Progenitor cell of endocrine pancreas (in vitro differentiated cells): ENCODE data around the gene ZKSCAN5. TPM values are rescaled to one million over a fixed set of nuclear protein-coding genes. Genes with fewer than 3 reads are reported as not detected.
A peak's percentile ranks its signal among the peaks of the same experiment; 100 is the strongest.
"Not testable (repeated sequence)": the region's sequence is repeated elsewhere in the genome, so short reads cannot be mapped to it uniquely, and the experiment has no call there.

ENCODE experiments used
- DNase-seq: peaks from one replicate; pipeline ENCODE4 v3.0.0; 2021; ENCODE audit warnings: low spot score; ENCODE audit not compliant: unreplicated experiment
- H3K27ac Mint-ChIP-seq: 2 replicates; pipeline ENCODE4 v1.8.0; 2021; ENCODE audit warnings: mild to moderate bottlenecking, moderate library complexity, mixed read lengths
- H3K27me3 Mint-ChIP-seq: 2 replicates; pipeline ENCODE4 v1.8.0; 2021; ENCODE audit warnings: mixed read lengths
- H3K36me3 Mint-ChIP-seq: 2 replicates; pipeline ENCODE4 v1.8.0; 2022; ENCODE audit warnings: mixed read lengths; ENCODE audit not compliant: insufficient read depth
- H3K4me1 Mint-ChIP-seq: 2 replicates; pipeline ENCODE4 v1.8.0; 2021; ENCODE audit warnings: low read depth, mixed read lengths
- H3K4me3 Mint-ChIP-seq: 2 replicates; pipeline ENCODE4 v1.8.0; 2021; ENCODE audit warnings: low read depth, mild to moderate bottlenecking, moderate library complexity, mixed read lengths
- H3K9me3 Mint-ChIP-seq: 2 replicates; pipeline ENCODE4 v1.8.0; 2021; ENCODE audit warnings: low read depth, mixed read lengths
- CTCF ChIP-seq: fragments of 200-600 bp; sonication (generic); IDR thresholded peaks from one replicate; pipeline ENCODE4 v1.5.0; 2021; ENCODE audit warnings: antibody characterized with exemption, mild to moderate bottlenecking; ENCODE audit not compliant: unreplicated experiment
- total RNA-seq: library from RNA; stranded (reverse); gene quantifications from 2 replicates; pipeline ENCODE4 v1.2.1, GENCODE V29; 2021

ZKSCAN5 gene
- total RNA-seq, 1 donor from 2014 or later = 15.2 TPM

GRCh38 chr7:99498546-99498944 is 5.9 kb upstream of the ZKSCAN5 start:
- H3K4me3 Mint-ChIP-seq = peak overlapping the region; percentile 92
- no peak for DNase-seq
- H3K9me3 Mint-ChIP-seq = peaks cover 9% of the 10 kb centered on the region
- TF ChIP-seq CTCF = no peak
- H3K36me3 Mint-ChIP-seq = peaks cover 30% of the 10 kb centered on the region
- peak overlapping the region; percentile 65 for H3K27ac Mint-ChIP-seq
- H3K27me3 Mint-ChIP-seq = no peaks in the 10 kb centered on the region
- H3K4me1 Mint-ChIP-seq = peaks cover 17% of the 10 kb centered on the region

- no peak for TF ChIP-seq CTCF
- H3K4me3 Mint-ChIP-seq = peak overlapping the region; percentile 92
- H3K9me3 Mint-ChIP-seq = peaks cover under 1% of the 10 kb centered on the region
- DNase-seq = no peak
- H3K27me3 Mint-ChIP-seq = no peaks in the 10 kb centered on the region
- peaks cover 17% of the 10 kb centered on the region for H3K4me1 Mint-ChIP-seq
- H3K36me3 Mint-ChIP-seq = peaks cover 22% of the 10 kb centered on the region
- peak overlapping the region; percentile 98 for H3K27ac Mint-ChIP-seq
Observed at GRCh38 chr7:99499371-99499720, 5.1 kb upstream of the ZKSCAN5 start.

GRCh38 chr7:99499721-99500636 is 4.5 kb upstream of the ZKSCAN5 start, which contains the start of gene ZNF394:
TSS of gene ZNF394 (minus strand) at chr7:99500281. CDS start at chr7:99500093, 188 bp downstream.
- TF ChIP-seq CTCF = no peak
- peaks cover 17% of the 10 kb centered on the region for H3K4me1 Mint-ChIP-seq
- H3K27ac Mint-ChIP-seq = peak within 1 kb of the TSS; percentile 98
- H3K4me3 Mint-ChIP-seq = peak within 1 kb of the TSS; percentile 92
- H3K36me3 Mint-ChIP-seq = peaks cover 16% of the 10 kb centered on the region
- no peaks in the 10 kb centered on the region for H3K27me3 Mint-ChIP-seq
- no peaks in the 10 kb centered on the region for H3K9me3 Mint-ChIP-seq
- peak; percentile 68 for DNase-seq

- Mint-ChIP-seq H3K4me3 (peak overlapping the region; percentile 92), H3K4me1 (peaks cover 22% of the 10 kb centered on the region), H3K9me3 (no peaks in the 10 kb centered on the region), H3K36me3 (peaks cover 14% of the 10 kb centered on the region), H3K27me3 (no peaks in the 10 kb centered on the region), H3K27ac (peak overlapping the region; percentile 98)
- DNase-seq = no peak
- no peak for TF ChIP-seq CTCF
Observed at GRCh38 chr7:99500637-99501009, 3.8 kb upstream of the ZKSCAN5 start.

- H3K9me3 Mint-ChIP-seq, DNase-seq, H3K27me3 Mint-ChIP-seq, H3K27ac Mint-ChIP-seq: not testable (repeated sequence)
- H3K4me1 Mint-ChIP-seq = peaks cover 28% of the 10 kb centered on the region
- H3K36me3 Mint-ChIP-seq = peaks cover 11% of the 10 kb centered on the region
- peak overlapping the region; percentile 92 for H3K4me3 Mint-ChIP-seq
Observed at GRCh38 chr7:99501236-99501635, 3.2 kb upstream of the ZKSCAN5 start.

GRCh38 chr7:99504281-99504602 is 220 bp upstream of the ZKSCAN5 start:
- Mint-ChIP-seq H3K4me1 (peaks cover 20% of the 10 kb centered on the region), H3K9me3 (no peaks in the 10 kb centered on the region), H3K27ac (peak overlapping the region; percentile 97), H3K4me3 (peak overlapping the region; percentile 99), H3K27me3 (no peaks in the 10 kb centered on the region), H3K36me3 (peaks cover 1% of the 10 kb centered on the region)
- TF ChIP-seq CTCF = no peak
- DNase-seq = peak; percentile 98
